Heart left ventricle (tissue), 16 donors: Measurements from ENCODE around the gene PHF2. TPM values are rescaled to one million over a fixed set of nuclear protein-coding genes. Genes with fewer than 3 reads are reported as not detected.

Experiments
- ATAC-seq, 4 donors: fragments of 200-7000 bp; cut with Tn5 transposase; one replicate each; pipeline ENCODE4 v1.9.1; 2020 to 2022; ENCODE audit warnings: moderate library complexity in 4 of 4, mild to moderate bottlenecking in 3 of 4, moderate number of reproducible peaks in 1 of 4
- DNase-seq, 5 donors: peaks; one replicate each; pipeline ENCODE4 v3.0.0-alpha.2; 2020
- H3K27ac ChIP-seq, 12 donors: fragments of 200-600 bp; sonication (generic) in 4 of 12; one replicate each; pipeline versions ENCODE4 v1.5.0 to v1.8.0; 2016 to 2022; ENCODE audit warnings: mild to moderate bottlenecking in 2 of 12
- H3K27me3 ChIP-seq, 9 donors: fragments of 200-600 bp; sonication (generic) in 2 of 9; one replicate each; pipeline versions ENCODE4 v1.5.1 to v1.8.0; 2016 to 2022; ENCODE audit warnings: mild to moderate bottlenecking in 3 of 9
- H3K36me3 ChIP-seq, 9 donors: fragments of 200-600 bp; sonication (generic) in 2 of 9; one replicate each; pipeline versions ENCODE4 v1.5.0 to v1.8.0; 2018 to 2022; ENCODE audit warnings: mild to moderate bottlenecking in 2 of 9
- H3K4me1 ChIP-seq, 12 donors: fragments of 200-600 bp; sonication (generic) in 4 of 12; one replicate each; pipeline versions ENCODE4 v1.5.0 to v1.8.0; 2016 to 2022; ENCODE audit warnings: mild to moderate bottlenecking in 3 of 12
- H3K4me3 ChIP-seq, 12 donors: fragments of 200-600 bp; sonication (generic) in 4 of 12; one replicate each; pipeline versions ENCODE4 v1.5.0 to v1.8.0; 2017 to 2022; ENCODE audit warnings: mild to moderate bottlenecking in 9 of 12, moderate library complexity in 4 of 12
- H3K9me3 ChIP-seq, 12 donors: fragments of 200-600 bp; sonication (generic) in 4 of 12; one replicate each; pipeline versions ENCODE4 v1.5.0 to v1.8.0; 2016 to 2022; ENCODE audit warnings: mild to moderate bottlenecking in 1 of 12
- CTCF ChIP-seq, 12 donors: fragments of 200-600 bp; sonication (generic) in 4 of 12; IDR thresholded peaks; one replicate each; pipeline versions ENCODE4 v1.5.0 to v1.8.0; 2018 to 2022; ENCODE audit warnings: antibody characterized with exemption in 12 of 12, mild to moderate bottlenecking in 5 of 12
- POLR2A ChIP-seq, 2 donors: fragments of 450-650 bp; IDR thresholded peaks; one replicate each; pipeline ENCODE4 v1.6.1; 2017; ENCODE audit warnings: antibody characterized with exemption in 2 of 2, mild to moderate bottlenecking in 2 of 2, moderate library complexity in 2 of 2
- WGBS, 4 donors: extraction: QIAGEN DNeasy Blood & Tissue Kit in 2 of 4; methylation state at CpG; one replicate each; pipeline versions ENCODE4 v1.1.5 to v1.1.7; 2013 to 2018; 5-methylcytosine and 5-hydroxymethylcytosine counted together
- intact Hi-C, 10 donors: fragments of 100-400 bp; cut with DNase I; formaldehyde crosslinking; loops; one replicate each; pipeline versions ENCODE4 v1.11.1 to v1.14.2; 2022
- polyA plus RNA-seq, 2 donors: library from polyadenylated mRNA; stranded (reverse); fragments of 200-250 nt; gene quantifications; one replicate each; pipeline ENCODE4 v1.2.3, GENCODE V29; 2013
- total RNA-seq, 9 donors: library from RNA; depleted of rRNA in 2 of 9; stranded (reverse); fragments of >200 nt in 2 of 9; fragmentation: NEBNext Ultra II Directional in 3 of 9; extraction: Animal tissue kit (Norgen Biotek cat#: 25700) in 3 of 9; gene quantifications; one replicate each; pipeline versions ENCODE4 v1.1.0 to v1.2.4, GENCODE V29; 2016 to 2023
- donor health status: ischemic (EF 13 %, LVEDD 7.1; RV severe dilation, severe dysfunction).
- donor health status: healthy with polysubstance abuse.
- donor health status: DM: no; HTN: yes; CAD: no.
- donor health status: DM: no; HTN: no; CAD: no.
- donor health status: ischemic (EF 25% LVEDD 6.9; RV normal size, moderate dysfunction).
- donor health status: ischemic (EF 25% LVEDD 5.7; RV mildly dilated, moderate dysfunction).
- donor health status: healthy.
- donor health status: DM: yes; HTN: yes; CAD: no.
- donor health status: ischemic (EF 35%, LVEDD 5.7; RV mildly dilated, moderate dysfunction).
- donor health status: nonischemic (EF 11% LVEDD 7.7; RV severe dilation, severe dysfunction).
- donor health status: DM: yes; HTN: yes; CAD: no.
- donor health status: PGD.
- donor health status: ischemic (EF 29% LVEDD 5.4; RV normal size, mild dysfunction).
- donor health status: nonischemic (EF 23%, LVEDD 6.1; RV moderate dilation, normal function).

The PHF2 gene
- total and polyA plus RNA-seq, 11 donors: 18.8 to 37.2 (median 22.1) TPM

- Histone ChIP-seq H3K36me3 (no peaks in the 10 kb centered on the region), H3K27ac (no peak overlapping the region), H3K4me3 (no peak overlapping the region), H3K27me3 (no peaks in the 10 kb centered on the region), H3K9me3 (peaks cover 0 to 22% (median 5%) of the 10 kb centered on the region in 12 donors), H3K4me1 (peaks cover 0 to 7% (median 0%) of the 10 kb centered on the region in 12 donors)
- 61 to 72% (median 70%) methylated on average over 3 to 8 of the region's 8 CpGs; no CpG with 5 or more reads in 1 of the 4 donors for whole genome bisulfite sequencing, 4 donors
- TF ChIP-seq POLR2A (IDR thresholded peaks at IDR 0.05): no peak
- TF ChIP-seq CTCF (IDR thresholded peaks at IDR 0.05): no peak
- DNase-seq (peak in 1 of 5 donors; percentile 17), ATAC-seq (peak in 3 of 4 donors; percentile 65 to 85 (median 73))
- intact Hi-C loops: no loop called here
Observed at GRCh38 chr9:93708289-93708986, 132.1 kb downstream of the PHF2 start.

GRCh38 chr9:93708987-93709302 is 132.6 kb downstream of the PHF2 start:
- no peaks in the 10 kb centered on the region for H3K27me3 ChIP-seq
- peaks cover 0 to 17% (median 3%) of the 10 kb centered on the region in 12 donors for H3K9me3 ChIP-seq
- DNase-seq (no peak), ATAC-seq (peak in 1 of 4 donors; percentile 49)
- H3K4me3 ChIP-seq: no peak overlapping the region
- H3K27ac ChIP-seq: no peak overlapping the region
- H3K4me1 ChIP-seq: peaks cover 0 to 7% (median 0%) of the 10 kb centered on the region in 12 donors
- WGBS, 4 donors: 84 to 100% (median 88%) methylated on average over 1 to 2 of the region's 2 CpGs
- TF ChIP-seq CTCF (IDR thresholded peaks at IDR 0.05) (no peak), POLR2A (IDR thresholded peaks at IDR 0.05) (no peak)
- intact Hi-C loops: no loop called here
- no peaks in the 10 kb centered on the region for H3K36me3 ChIP-seq

- H3K27ac ChIP-seq: no peak overlapping the region
- H3K27me3 ChIP-seq: no peaks in the 10 kb centered on the region
- ATAC-seq (no peak), DNase-seq (no peak)
- peaks cover 0 to 7% (median 0%) of the 10 kb centered on the region in 12 donors for H3K4me1 ChIP-seq
- peaks cover 0 to 10% (median under 1%) of the 10 kb centered on the region in 12 donors for H3K9me3 ChIP-seq
- no peak overlapping the region for H3K4me3 ChIP-seq
- TF ChIP-seq POLR2A (IDR thresholded peaks at IDR 0.05): no peak
- TF ChIP-seq CTCF (IDR thresholded peaks at IDR 0.05): no peak
- WGBS, 4 donors: 73 to 82% (median 80%) methylated on average over 2 of the region's 2 CpGs
- no peaks in the 10 kb centered on the region for H3K36me3 ChIP-seq
- intact Hi-C loops: no loop called here
Observed at GRCh38 chr9:93709600-93710369, 133.4 kb downstream of the PHF2 start.

- Histone ChIP-seq H3K27ac (no peak overlapping the region), H3K4me1 (peaks cover 0 to 7% (median 0%) of the 10 kb centered on the region in 12 donors), H3K9me3 (peaks cover 0 to 6% (median 0%) of the 10 kb centered on the region in 12 donors), H3K4me3 (no peak overlapping the region), H3K36me3 (no peaks in the 10 kb centered on the region), H3K27me3 (no peaks in the 10 kb centered on the region)
- WGBS, 4 donors: 86 to 93% (median 88%) methylated on average over 6 of the region's 6 CpGs
- TF ChIP-seq POLR2A (IDR thresholded peaks at IDR 0.05) (no peak), CTCF (IDR thresholded peaks at IDR 0.05) (no peak)
- intact Hi-C loops: no loop called here
- DNase-seq: no peak
- no peak for ATAC-seq
Observed at GRCh38 chr9:93710370-93710723, 134.0 kb downstream of the PHF2 start.
